Endothelial cell of umbilical vein (primary cell): ENCODE results near the gene LTK.

Experiments
- CTCF ChIP-seq, 2 donors: IDR thresholded peaks; 1 replicate in 1 of 2; 2 replicates in 1 of 2; pipeline ENCODE4 v1.5.1; 2011; ENCODE audit warnings: low read length in 2 of 2, mild to moderate bottlenecking in 2 of 2, moderate library complexity in 2 of 2, control low read depth in 1 of 2, inconsistent platforms in 1 of 2, low read depth in 1 of 2; ENCODE audit not compliant: insufficient read depth in 1 of 2; ENCODE audit errors: extremely low read depth in 1 of 2
- EZH2 ChIP-seq: IDR thresholded peaks from 2 replicates; pipeline ENCODE4 v1.6.1; 2012; ENCODE audit warnings: borderline replicate concordance, low read depth, mild to moderate bottlenecking, moderate library complexity, low read length, inconsistent platforms; ENCODE audit not compliant: severe bottlenecking
- GATA2 ChIP-seq: IDR thresholded peaks from 2 replicates; pipeline ENCODE4 v1.7.0; 2011; ENCODE audit warnings: low read depth, mild to moderate bottlenecking, moderate library complexity, mixed read lengths, low read length; ENCODE audit not compliant: insufficient read length, insufficient read depth
- JUN ChIP-seq: IDR thresholded peaks from 2 replicates; pipeline ENCODE4 v1.6.1; 2011; ENCODE audit warnings: borderline replicate concordance, low read depth; ENCODE audit not compliant: insufficient read length, insufficient read depth
- POLR2AphosphoS5 ChIP-seq: IDR thresholded peaks from 2 replicates; pipeline ENCODE4 v1.6.1; 2012; ENCODE audit warnings: low read depth, mild to moderate bottlenecking, control low read depth, low read length, moderate library complexity; ENCODE audit not compliant: insufficient read depth
- TF ChIP-seq, protein P1 (sequence below): IDR thresholded peaks from 2 replicates; pipeline ENCODE4 v1.6.1; 2011; ENCODE audit not compliant: insufficient read depth, insufficient read length

GRCh38 chr15:41491889-41492288 lies 21.7 kb downstream of the LTK start:
- TF ChIP-seq CTCF (IDR thresholded peaks at IDR 0.05; ENCODE audit: extremely low read depth in 1 of 2, insufficient read depth in 1 of 2, low read depth in 1 of 2, low read length in 2 of 2) (no peak), POLR2AphosphoS5 (no peak), GATA2 (no peak), EZH2 (no peak), JUN (no peak)
- TF ChIP-seq, protein P1, sequence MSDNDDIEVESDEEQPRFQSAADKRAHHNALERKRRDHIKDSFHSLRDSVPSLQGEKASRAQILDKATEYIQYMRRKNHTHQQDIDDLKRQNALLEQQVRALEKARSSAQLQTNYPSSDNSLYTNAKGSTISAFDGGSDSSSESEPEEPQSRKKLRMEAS: no peak
